Amniotic stem cell (primary cell): ENCODE results near the gene OR2L13.
"Not testable (repeated sequence)": the region's sequence is repeated elsewhere in the genome, so short reads cannot be mapped to it uniquely, and the experiment has no call there.

Experiments
- DNase-seq: peaks from one replicate; lab custom pipeline; 2025; lab: John Stamatoyannopoulos, UW

OR2L13 gene

GRCh38 chr1:248094884-248095283 is at the start of gene OR2L13:
Gene OR2L13 (plus strand): TSS chr1:248095184. CDS start chr1:248099376, 4,192 bp downstream.
- no peak for DNase-seq

- no peak for DNase-seq
Observed at GRCh38 chr1:248045209-248045608, 49.8 kb upstream of the OR2L13 start.

GRCh38 chr1:248046536-248046935 is 48.4 kb upstream of the OR2L13 start, which contains the start of gene OR2L3:
Gene OR2L3 (plus strand): TSS chr1:248046836. CDS start chr1:248060682, 13,846 bp downstream.
- no peak for DNase-seq

GRCh38 chr1:248047008-248047407 is 48.0 kb upstream of the OR2L13 start:
- DNase-seq, result no peak

- no peak for DNase-seq
Observed at GRCh38 chr1:248054671-248055070, 40.3 kb upstream of the OR2L13 start.

GRCh38 chr1:248055261-248055660 is 39.7 kb upstream of the OR2L13 start:
- no peak for DNase-seq

- no peak for DNase-seq
Observed at GRCh38 chr1:248065071-248065470, 29.9 kb upstream of the OR2L13 start.

- DNase-seq, result no peak
Observed at GRCh38 chr1:248065604-248066003, 29.4 kb upstream of the OR2L13 start.

GRCh38 chr1:248083864-248084263 is 11.1 kb upstream of the OR2L13 start:
- DNase-seq, result not testable (repeated sequence)

- DNase-seq, result no peak
Observed at GRCh38 chr1:248098529-248098928, 3.5 kb downstream of the OR2L13 start.

GRCh38 chr1:248102847-248103246 is 7.9 kb downstream of the OR2L13 start:
- DNase-seq, result no peak

GRCh38 chr1:248111157-248111556 is 16.2 kb downstream of the OR2L13 start:
- DNase-seq, result no peak

- no peak for DNase-seq
Observed at GRCh38 chr1:248114890-248115289, 19.9 kb downstream of the OR2L13 start.

GRCh38 chr1:248127653-248128052 is 32.7 kb downstream of the OR2L13 start:
- no peak for DNase-seq

GRCh38 chr1:248136811-248137210 is 41.8 kb downstream of the OR2L13 start:
- no peak for DNase-seq

GRCh38 chr1:248140846-248141245 is 45.9 kb downstream of the OR2L13 start:
- no peak for DNase-seq

- no peak for DNase-seq
Observed at GRCh38 chr1:248143311-248143710, 48.3 kb downstream of the OR2L13 start.

- DNase-seq, result no peak
Observed at GRCh38 chr1:248144513-248145198, 49.7 kb downstream of the OR2L13 start, which contains the start of gene OR2M5. Gene OR2M5 (plus strand): TSS chr1:248145148. CDS start chr1:248145148, 0 bp downstream.
